ENCODE measurements around the gene PPP3CA.

DNA sequence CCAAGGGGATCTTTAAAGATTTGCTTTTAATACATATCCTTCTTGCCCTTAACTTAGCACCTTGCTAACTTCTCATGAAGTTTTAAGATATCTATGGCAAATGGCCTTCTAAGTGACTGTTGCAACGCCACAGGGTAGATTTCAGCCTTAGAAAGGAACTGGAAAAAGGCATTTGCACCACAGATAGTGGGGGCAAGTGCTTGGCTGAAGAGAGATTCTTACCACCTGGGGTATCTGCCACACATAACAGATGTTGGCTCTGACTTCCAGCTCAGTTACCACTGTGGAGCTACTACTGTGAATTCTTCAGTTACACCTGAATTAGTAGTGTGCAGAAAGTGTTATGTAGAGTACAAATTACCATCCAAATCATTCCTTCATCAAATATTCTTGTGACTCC, 302.6 kb downstream of the PPP3CA start:
- TF ChIP-seq ZFX (IDR thresholded peaks at IDR 0.05) (no peak), CTCF (IDR thresholded peaks at IDR 0.05 in 2 of 3, conservative IDR thresholded peaks at IDR 0.05 in 1 of 3; ENCODE audit: borderline replicate concordance in 1 of 3, insufficient read depth in 1 of 3, low read depth in 2 of 3, low read length in 2 of 3) (no peak), SIN3A (IDR thresholded peaks at IDR 0.05; ENCODE audit: low read depth) (no peak), POLR2A (IDR thresholded peaks at IDR 0.05; ENCODE audit: borderline replicate concordance, extremely low read depth, insufficient read depth, insufficient read length) (no peak), POLR2AphosphoS5 (IDR thresholded peaks at IDR 0.05; ENCODE audit: low read depth, low read length) (no peak), EZH2 (IDR thresholded peaks at IDR 0.05) (no peak), MAX (IDR thresholded peaks at IDR 0.05) (no peak), RAD21 (IDR thresholded peaks at IDR 0.05; ENCODE audit: low read depth) (no peak), YY1 (IDR thresholded peaks at IDR 0.05; ENCODE audit: extremely low read depth, insufficient replicate concordance, low read depth, low read length) (no peak), CBX3 (IDR thresholded peaks at IDR 0.05; ENCODE audit: low read depth) (no peak)

Data from HCT116 (cell line).